GM12801 (cell line): Measurements from ENCODE around the gene RND2.

Source experiments
- TF ChIP-seq, protein P1 (sequence below): IDR thresholded peaks from one replicate; pipeline ENCODE4 v1.5.1; 2011; ENCODE audit warnings: control low read depth; ENCODE audit not compliant: insufficient read length; ENCODE audit errors: extremely low read depth

The RND2 gene

DNA sequence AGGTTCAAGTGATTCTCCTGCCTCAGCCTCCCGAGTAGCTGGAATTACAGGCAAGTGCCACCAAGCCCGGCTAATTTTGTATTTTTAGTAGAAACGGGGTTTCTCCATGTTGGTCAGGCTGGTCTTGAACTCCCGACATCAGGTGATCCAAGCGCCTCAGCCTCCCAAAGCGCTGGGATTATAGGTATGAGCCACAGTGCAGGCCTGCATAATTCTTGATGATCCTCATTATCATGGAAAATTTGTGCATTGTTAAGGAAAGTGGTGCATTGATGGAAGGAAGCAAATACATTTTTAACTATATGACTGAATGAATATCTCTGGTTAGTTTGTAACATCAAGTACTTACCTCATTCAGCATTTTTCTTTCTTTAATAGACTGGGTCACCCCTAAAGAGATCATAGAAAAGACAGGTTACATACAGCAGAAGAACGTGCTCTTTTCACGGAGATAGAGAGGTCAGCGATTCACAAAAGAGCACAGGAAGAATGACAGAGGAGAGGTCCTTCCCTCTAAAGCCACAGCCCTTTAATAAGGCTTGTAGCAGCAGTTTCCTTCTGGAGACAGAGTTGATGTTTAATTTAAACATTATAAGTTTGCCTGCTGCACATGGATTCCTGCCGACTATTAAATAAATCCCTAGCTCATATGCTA, 38.1 kb downstream of the RND2 start:
- TF ChIP-seq, protein P1, sequence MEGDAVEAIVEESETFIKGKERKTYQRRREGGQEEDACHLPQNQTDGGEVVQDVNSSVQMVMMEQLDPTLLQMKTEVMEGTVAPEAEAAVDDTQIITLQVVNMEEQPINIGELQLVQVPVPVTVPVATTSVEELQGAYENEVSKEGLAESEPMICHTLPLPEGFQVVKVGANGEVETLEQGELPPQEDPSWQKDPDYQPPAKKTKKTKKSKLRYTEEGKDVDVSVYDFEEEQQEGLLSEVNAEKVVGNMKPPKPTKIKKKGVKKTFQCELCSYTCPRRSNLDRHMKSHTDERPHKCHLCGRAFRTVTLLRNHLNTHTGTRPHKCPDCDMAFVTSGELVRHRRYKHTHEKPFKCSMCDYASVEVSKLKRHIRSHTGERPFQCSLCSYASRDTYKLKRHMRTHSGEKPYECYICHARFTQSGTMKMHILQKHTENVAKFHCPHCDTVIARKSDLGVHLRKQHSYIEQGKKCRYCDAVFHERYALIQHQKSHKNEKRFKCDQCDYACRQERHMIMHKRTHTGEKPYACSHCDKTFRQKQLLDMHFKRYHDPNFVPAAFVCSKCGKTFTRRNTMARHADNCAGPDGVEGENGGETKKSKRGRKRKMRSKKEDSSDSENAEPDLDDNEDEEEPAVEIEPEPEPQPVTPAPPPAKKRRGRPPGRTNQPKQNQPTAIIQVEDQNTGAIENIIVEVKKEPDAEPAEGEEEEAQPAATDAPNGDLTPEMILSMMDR = no peak

DNA sequence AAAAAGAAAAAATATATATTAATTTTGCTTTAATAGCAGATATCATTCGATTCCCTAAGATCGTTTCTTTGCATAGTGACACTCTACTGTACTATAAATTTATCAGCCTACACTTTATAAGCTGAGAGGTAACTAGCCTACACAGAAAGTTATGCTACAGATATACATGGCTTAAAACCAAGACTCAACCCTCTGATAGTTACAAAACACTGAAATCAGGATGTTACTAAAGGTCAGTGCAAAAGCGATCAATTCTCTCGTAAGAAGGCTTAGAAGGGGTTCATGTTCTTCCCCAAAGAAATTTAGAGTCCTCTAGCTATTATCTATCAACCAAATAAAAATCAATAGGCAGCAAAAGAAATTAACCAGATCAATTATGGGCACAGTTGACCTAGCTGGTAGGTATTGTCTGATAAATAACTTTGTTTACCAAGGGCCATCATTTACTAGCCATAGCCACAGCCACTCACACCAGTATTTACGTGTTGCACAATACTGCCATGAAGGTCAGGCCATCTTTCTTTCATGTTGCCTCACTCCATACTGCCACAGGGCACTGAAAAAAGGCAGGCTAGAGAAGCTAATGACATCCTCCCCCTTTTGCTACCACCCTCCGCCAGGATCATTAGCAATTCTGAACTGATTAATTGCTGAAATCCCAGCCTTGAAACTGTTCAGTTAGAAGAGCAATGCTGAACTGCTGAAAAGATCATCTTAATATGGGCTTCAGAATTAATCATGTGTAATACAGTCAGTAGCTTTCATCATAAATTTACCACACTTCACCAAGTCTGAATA, 43.7 kb downstream of the RND2 start:
- TF ChIP-seq, protein P1 = no peak

GRCh38 chr17:43069368-43069898, 44.4 kb downstream of the RND2 start:
- TF ChIP-seq, protein P1 = no peak

DNA sequence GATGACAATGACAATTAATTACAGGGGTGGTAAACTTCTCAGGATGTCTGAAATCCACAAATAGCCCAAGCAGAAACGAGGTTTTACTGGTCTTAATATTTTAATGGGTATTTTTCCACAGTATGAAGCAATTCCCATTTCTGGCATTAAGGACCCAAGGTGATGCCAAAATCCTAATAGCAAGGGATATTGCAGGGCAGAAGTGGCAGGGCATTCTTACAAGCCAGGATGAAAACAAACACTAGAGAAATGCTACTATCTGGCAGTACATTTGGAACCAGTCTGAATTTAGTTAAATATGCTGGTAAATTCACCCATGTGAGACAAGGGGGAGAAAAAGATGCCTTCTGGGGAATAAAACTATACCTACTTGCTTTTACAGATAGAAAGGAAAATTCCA, 45.2 kb downstream of the RND2 start:
- TF ChIP-seq, protein P1 = no peak

DNA sequence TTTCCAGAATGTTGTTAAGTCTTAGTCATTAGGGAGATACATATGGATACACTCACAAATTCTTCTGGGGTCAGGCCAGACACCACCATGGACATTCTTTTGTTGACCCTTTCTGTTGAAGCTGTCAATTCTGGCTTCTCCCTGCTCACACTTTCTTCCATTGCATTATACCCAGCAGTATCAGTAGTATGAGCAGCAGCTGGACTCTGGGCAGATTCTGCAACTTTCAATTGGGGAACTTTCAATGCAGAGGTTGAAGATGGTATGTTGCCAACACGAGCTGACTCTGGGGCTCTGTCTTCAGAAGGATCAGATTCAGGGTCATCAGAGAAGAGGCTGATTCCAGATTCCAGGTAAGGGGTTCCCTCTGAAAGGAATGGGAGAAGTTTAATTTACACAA, 45.8 kb downstream of the RND2 start:
- TF ChIP-seq, protein P1 = no peak

DNA sequence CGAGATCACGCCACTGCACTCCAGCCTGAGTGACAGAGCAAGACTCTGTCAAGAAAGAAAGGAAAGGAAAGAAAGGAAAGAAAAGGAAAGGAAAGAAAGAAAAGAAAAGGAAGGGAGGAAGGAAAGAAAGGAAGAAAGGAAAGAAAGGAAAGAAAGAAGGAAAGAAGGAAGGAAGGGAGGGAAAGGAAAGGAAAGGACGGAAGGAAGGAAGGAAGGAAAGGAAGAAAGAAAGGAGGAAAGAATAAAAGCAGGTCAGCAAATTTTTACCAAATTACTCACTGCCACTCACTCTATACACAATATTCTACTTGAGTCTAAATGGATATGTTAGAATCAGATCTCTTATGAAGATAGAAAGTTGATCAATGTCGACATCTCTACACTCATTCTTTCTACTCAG, 49.8 kb downstream of the RND2 start:
- TF ChIP-seq, protein P1 = no peak

DNA sequence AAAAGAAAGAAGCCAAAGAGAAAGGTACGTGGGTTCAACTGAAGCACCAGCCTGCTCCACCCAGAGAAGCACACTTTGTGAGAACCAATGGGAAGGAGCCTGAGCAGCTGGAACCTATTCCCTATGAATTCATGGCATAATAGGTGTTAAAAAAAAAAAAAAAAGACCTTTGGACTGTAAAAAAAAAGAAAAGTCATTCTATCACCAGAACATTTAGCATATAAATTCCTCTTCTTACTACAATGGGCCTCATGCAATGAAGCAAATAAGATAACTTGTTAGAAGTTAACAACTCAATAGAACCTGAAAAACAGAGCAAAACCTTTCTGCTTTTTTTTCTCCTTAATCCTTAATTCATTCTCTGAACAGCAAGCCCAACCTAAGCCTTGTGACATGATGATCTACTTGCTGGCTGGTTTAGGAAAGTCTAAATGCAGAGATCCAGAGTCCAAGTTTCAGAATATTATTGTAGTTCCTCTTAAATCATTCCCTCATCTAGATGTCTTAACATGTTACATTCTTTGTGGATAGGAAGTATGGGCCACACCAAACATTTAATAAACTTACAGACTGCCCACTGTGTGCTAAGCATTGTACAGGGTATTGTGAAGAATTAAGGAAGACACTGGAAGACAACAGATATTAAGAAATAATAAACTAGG, 54.7 kb downstream of the RND2 start:
- TF ChIP-seq, protein P1 = no peak
